ENCODE data around the gene ITFG1. TPM values are rescaled to one million over a fixed set of nuclear protein-coding genes. Genes with fewer than 3 reads are reported as not detected.
A peak's percentile ranks its signal among the peaks of the same experiment; 100 is the strongest.

The ITFG1 gene
- 100 to 1,000 TPM in 1 of 9 donors, 10 to 100 TPM in 8; 45.2 to 102 (median 73.4) TPM for total RNA-seq
- 10 to 100 TPM; 13.0 to 29.2 TPM for polyA plus RNA-seq
- long read RNA-seq, donor 1, transcript ITFG1-201 (18 exons, 3,400 nt), result major isoform, 214 of 251 reads
- long read RNA-seq, donor 1, partial matches to known transcripts, result 18 of 251 reads
- long read RNA-seq, donor 1, other reads (novel, unspliced or antisense), result 19 of 251 reads
- long read RNA-seq, donor 2, transcript ITFG1-201 (18 exons, 3,400 nt), result major isoform, 419 of 488 reads
- long read RNA-seq, donor 2, partial matches to known transcripts, result 37 of 488 reads
- long read RNA-seq, donor 2, other reads (novel, unspliced or antisense), result 32 of 488 reads
- long read RNA-seq, donor 3, transcript ITFG1-201 (18 exons, 3,400 nt), result major isoform, 132 of 155 reads
- long read RNA-seq, donor 3, partial matches to known transcripts, result 7 of 155 reads
- long read RNA-seq, donor 3, other reads (novel, unspliced or antisense), result 16 of 155 reads

DNA sequence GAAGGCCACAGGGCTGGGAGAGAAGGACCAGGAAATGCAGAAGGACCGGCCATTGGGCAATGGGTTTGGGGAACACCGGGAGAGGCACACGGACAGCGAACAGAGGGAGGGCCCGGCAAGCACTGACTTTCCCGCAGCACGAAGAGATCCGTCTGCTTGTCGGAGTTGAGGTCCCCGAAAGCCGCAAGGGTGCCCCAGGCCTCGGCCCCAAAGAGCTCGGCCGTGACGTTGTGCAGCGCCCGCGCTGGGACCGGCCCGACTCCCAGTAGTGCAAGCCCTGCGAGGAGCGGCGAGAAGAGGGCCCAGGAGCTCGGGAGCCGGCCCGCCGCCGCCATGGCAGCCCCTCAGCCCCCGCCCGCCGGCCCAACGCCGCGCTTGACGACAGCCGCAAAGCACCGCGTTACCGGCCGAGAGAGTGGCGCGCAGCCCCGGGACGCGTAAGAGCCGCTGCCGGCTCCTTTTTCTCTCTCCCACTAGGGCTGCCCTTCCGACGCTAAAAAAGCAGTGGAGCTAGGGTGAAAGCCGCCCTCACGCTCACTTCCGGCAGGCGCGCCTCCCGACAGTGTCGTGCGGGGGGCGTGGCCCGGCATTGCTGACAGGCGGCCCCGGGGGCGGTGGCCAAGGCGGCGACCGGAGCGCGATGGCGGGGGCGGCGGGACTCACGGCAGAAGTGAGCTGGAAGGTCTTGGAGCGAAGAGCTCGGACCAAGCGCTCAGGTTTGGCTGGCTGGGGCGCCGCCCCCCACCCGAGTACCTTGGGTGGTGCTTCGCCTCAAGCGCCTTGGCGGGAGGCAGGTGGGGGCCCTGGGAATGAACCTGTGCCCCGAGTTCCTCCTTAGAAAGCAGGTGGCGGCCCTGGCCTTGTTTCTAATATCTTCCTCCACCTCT lies at the start of gene ITFG1, which contains the start of gene PHKB:
Gene ITFG1 (minus strand): TSS at position 353 of the 887 bp plus-strand sequence. CDS start 18 bp downstream, at position 335.
Gene PHKB (plus strand): TSS at position 621 of the 887 bp plus-strand sequence. CDS start 20 bp downstream, at position 641.
- Histone ChIP-seq H3K9me3 (no peaks in the 10 kb centered on the region), H3K4me3 (peak within 1 kb of the TSS; percentile 78 to 96 (median 90)), H3K36me3 (peaks cover 0 to 35% (median 27%) of the 10 kb centered on the region in 9 donors), H3K27ac (peak within 1 kb of the TSS; percentile 94 to 100 (median 99)), H3K4me1 (peaks cover 13 to 59% (median 50%) of the 10 kb centered on the region in 12 donors), H3K27me3 (no peaks in the 10 kb centered on the region)
- TF ChIP-seq, protein P1, sequence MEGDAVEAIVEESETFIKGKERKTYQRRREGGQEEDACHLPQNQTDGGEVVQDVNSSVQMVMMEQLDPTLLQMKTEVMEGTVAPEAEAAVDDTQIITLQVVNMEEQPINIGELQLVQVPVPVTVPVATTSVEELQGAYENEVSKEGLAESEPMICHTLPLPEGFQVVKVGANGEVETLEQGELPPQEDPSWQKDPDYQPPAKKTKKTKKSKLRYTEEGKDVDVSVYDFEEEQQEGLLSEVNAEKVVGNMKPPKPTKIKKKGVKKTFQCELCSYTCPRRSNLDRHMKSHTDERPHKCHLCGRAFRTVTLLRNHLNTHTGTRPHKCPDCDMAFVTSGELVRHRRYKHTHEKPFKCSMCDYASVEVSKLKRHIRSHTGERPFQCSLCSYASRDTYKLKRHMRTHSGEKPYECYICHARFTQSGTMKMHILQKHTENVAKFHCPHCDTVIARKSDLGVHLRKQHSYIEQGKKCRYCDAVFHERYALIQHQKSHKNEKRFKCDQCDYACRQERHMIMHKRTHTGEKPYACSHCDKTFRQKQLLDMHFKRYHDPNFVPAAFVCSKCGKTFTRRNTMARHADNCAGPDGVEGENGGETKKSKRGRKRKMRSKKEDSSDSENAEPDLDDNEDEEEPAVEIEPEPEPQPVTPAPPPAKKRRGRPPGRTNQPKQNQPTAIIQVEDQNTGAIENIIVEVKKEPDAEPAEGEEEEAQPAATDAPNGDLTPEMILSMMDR (IDR thresholded peaks at IDR 0.05), result peak in 7 of 12 donors; percentile 6 to 26 (median 18)
- TF ChIP-seq POLR2A (IDR thresholded peaks at IDR 0.05), result peak in 1 of 2 donors; percentile 83
- ATAC-seq (peak; percentile 90 to 97 (median 96)), DNase-seq (peak; percentile 94 to 96 (median 95))
- WGBS, 4 donors, result 0 to 1% (median 0%) methylated on average over 30 to 82 of the region's 82 CpGs
- intact Hi-C loops (cut with DNase I), result loop anchor here in 5 of 10 donors (1.0 to 10.0 kb wide), 7 partner anchors 32 to 489 kb away; partner anchors contain the start of genes DNAJA2 (in 1 of the 5) and NETO2 (in 1 of the 5)

DNA sequence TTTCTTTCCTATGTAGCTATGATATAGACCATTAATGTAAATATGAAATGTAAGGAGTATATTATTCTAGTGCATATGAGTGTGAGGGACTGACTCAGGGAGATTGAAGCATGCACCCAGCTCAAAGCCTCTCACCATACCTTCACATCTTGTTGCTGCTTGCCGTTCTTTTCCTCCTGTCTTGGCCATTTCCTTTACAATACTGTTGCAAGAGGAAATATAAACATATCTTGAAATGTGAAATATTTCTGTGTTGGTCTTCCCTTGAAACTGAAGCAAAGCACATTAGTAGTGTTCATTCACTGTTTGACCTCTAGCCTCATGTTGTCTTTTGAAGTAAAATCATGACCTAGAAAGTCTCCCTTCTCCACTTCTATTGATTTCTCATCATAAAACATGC lies 46.8 kb upstream of the ITFG1 start:
- H3K9me3 ChIP-seq, result no peaks in the 10 kb centered on the region
- intact Hi-C loops (cut with DNase I), result no loop called here
- no peaks in the 10 kb centered on the region for H3K27me3 ChIP-seq
- no peaks in the 10 kb centered on the region for H3K4me1 ChIP-seq
- 56 to 64% (median 62%) methylated on average over 1 of the region's 1 CpG for whole genome bisulfite sequencing, 4 donors
- TF ChIP-seq, protein P1 (IDR thresholded peaks at IDR 0.05), result no peak
- TF ChIP-seq POLR2A (IDR thresholded peaks at IDR 0.05), result no peak
- no peak overlapping the region for H3K27ac ChIP-seq
- H3K4me3 ChIP-seq, result no peak overlapping the region
- ATAC-seq (no peak), DNase-seq (no peak)
- peaks cover 0 to 88% (median 60%) of the 10 kb centered on the region in 9 donors for H3K36me3 ChIP-seq

DNA sequence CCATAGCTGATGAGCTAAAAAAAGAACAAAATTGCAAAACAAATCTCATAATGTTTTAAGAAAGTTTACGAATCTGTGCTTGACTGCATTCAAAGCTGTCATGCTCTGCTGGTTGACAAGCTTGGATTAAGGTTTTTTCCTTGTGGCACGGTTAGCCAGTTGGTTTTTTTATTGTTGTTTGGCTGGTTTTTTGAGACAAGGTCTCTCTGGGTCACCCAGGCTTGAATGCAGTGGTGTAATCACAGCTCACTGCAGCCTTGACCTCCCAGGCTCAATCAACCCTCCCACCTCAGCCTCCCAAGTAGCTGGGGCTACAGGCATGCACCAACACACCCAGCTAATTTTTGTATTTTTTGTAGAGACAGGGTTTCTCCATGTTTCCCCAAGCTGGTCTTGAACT lies 45.9 kb upstream of the ITFG1 start:
- no peak overlapping the region for H3K4me3 ChIP-seq
- peaks cover 0 to 88% (median 60%) of the 10 kb centered on the region in 9 donors for H3K36me3 ChIP-seq
- no peaks in the 10 kb centered on the region for H3K27me3 ChIP-seq
- no peaks in the 10 kb centered on the region for H3K4me1 ChIP-seq
- H3K9me3 ChIP-seq, result no peaks in the 10 kb centered on the region
- WGBS, 4 donors, result 88 to 95% (median 92%) methylated on average over 2 of the region's 2 CpGs
- intact Hi-C loops (cut with DNase I), result no loop called here
- TF ChIP-seq POLR2A (IDR thresholded peaks at IDR 0.05), result no peak
- TF ChIP-seq, protein P1 (IDR thresholded peaks at IDR 0.05), result no peak
- no peak overlapping the region for H3K27ac ChIP-seq
- no peak for DNase-seq
- ATAC-seq, result no peak

Data from heart left ventricle (tissue), 16 donors.